ENCODE measurements around the gene TCEAL8. TPM values are rescaled to one million over a fixed set of nuclear protein-coding genes. Genes with fewer than 3 reads are reported as not detected.
"Not testable (repeated sequence)": the region's sequence is repeated elsewhere in the genome, so short reads cannot be mapped to it uniquely, and the experiment has no call there.

TCEAL8 gene
- polyA plus RNA-seq, 1 donor = 114 TPM

DNA sequence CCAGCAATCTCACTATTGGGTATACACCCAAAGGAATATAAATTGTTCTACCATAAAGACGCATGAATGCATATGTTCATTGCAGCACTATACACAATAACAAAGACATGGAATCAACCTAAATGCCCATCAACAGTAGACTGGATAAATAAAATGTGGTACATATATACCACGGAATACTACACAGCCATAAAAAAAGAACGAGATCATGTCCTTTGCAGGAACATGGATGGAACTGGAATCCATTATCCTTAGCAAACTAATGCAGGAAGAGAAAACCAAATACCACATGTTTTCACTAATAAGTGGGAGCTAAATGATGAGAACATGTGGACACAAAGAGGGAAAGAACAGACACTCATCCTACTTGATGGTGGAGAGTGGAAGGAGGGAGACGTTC, 29.0 kb downstream of the TCEAL8 start:
- DNase-seq; H3K27ac ChIP-seq (ENCODE audit: low read length); H3K36me3 ChIP-seq (ENCODE audit: control insufficient read depth, insufficient read depth, low read length); H3K27me3 ChIP-seq (ENCODE audit: control insufficient read depth, insufficient read depth, low read length); H3K4me3 ChIP-seq (ENCODE audit: low read length); H3K9me3 ChIP-seq (ENCODE audit: control insufficient read depth, low read depth, low read length); H3K4me1 ChIP-seq (ENCODE audit: control insufficient read depth, insufficient read depth, low read length): not testable (repeated sequence)
- WGBS (ENCODE audit: insufficient coverage, low lambda C conversion rate) = no CpG with 5 or more reads among the region's 4 CpGs

DNA sequence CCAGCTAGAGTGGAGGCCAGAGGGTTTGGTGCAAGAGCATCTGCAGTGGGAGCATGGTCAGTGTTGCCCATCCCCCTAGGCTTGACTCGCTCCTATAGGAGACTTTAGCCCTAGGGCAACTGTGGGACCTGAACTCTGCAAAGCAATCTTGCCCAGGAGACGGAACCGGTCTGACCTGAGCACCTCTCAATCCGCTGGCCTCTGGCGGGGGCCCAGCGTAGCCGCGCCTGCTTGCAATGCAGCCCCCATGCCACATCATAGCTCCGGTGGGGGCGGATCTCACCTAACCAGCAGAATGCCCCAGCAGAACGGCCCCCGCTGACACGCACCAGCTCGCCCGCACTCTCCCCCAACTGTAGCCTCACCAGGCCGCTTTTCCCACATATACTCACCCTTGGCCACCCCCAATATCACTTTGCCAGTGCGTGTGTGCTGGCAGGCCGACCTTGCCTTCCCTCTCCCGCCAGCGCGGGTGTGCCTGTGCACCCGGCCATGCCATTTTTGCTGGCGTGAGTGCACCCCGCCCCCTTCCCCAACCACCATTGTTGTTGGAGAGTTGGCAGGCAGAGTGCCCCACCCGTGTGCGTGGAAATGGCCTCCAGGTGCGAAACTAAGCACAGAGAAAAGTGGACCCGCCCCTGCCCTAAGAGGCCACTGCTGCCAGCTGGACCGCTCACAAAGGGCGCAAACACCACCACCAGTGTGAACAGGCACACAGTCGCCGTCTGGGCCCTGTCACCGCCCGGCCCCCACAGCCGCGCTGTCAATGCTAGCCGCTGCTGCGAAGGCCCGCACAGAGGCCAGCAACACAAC, 34.2 kb downstream of the TCEAL8 start:
- DNase-seq = peak in 1 of 2 donors; percentile 49
- H3K4me3 ChIP-seq (ENCODE audit: low read length) = no peak overlapping the region
- peaks cover 3% of the 10 kb centered on the region for H3K36me3 ChIP-seq (ENCODE audit: control insufficient read depth, insufficient read depth, low read length)
- peaks cover 3% of the 10 kb centered on the region for H3K27me3 ChIP-seq (ENCODE audit: control insufficient read depth, insufficient read depth, low read length)
- peaks cover 2% of the 10 kb centered on the region for H3K9me3 ChIP-seq (ENCODE audit: control insufficient read depth, low read depth, low read length)
- H3K27ac ChIP-seq (ENCODE audit: low read length) = no peak overlapping the region
- H3K4me1 ChIP-seq (ENCODE audit: control insufficient read depth, insufficient read depth, low read length) = peaks cover 3% of the 10 kb centered on the region
- no CpG with 5 or more reads among the region's 39 CpGs for WGBS (ENCODE audit: insufficient coverage, low lambda C conversion rate)

DNA sequence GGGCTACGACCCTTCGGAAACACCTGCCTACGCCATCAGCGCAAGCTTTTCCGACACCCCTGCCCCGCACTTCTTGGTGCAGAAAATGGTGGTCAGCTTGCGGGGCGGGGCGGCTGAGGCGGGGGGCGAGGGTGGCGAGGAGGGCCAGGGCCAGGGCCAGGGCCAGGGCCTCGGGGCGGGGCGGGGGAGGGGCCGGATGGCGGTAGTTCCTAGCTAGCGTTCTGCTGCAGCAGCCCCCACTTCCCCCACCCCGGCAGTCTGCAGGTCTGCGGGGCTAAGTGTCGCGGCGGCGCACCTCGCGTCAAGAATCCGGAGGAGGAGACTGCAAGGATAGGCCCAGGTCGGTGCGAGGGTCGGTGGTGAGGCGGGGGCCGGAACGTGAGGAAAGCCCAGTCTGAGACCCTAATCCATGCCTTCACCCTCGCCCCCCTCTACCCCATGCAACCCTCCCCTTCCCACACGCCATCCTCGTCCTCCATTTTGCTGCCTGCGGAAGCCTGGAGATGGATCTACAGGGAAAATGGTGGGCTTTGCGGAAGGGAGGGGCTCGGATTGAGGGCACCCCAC, 39.4 kb downstream of the TCEAL8 start:
- Histone ChIP-seq H3K27me3 (ENCODE audit: control insufficient read depth, insufficient read depth, low read length) (no peaks in the 10 kb centered on the region), H3K4me1 (ENCODE audit: control insufficient read depth, insufficient read depth, low read length) (peaks cover 3% of the 10 kb centered on the region), H3K36me3 (ENCODE audit: control insufficient read depth, insufficient read depth, low read length) (peaks cover 3% of the 10 kb centered on the region), H3K27ac (ENCODE audit: low read length) (peak overlapping the region; percentile 92), H3K4me3 (ENCODE audit: low read length) (peak overlapping the region; percentile 77), H3K9me3 (ENCODE audit: control insufficient read depth, low read depth, low read length) (no peaks in the 10 kb centered on the region)
- DNase-seq = peak in 1 of 2 donors; percentile 60
- no CpG with 5 or more reads among the region's 39 CpGs for WGBS (ENCODE audit: insufficient coverage, low lambda C conversion rate)

DNA sequence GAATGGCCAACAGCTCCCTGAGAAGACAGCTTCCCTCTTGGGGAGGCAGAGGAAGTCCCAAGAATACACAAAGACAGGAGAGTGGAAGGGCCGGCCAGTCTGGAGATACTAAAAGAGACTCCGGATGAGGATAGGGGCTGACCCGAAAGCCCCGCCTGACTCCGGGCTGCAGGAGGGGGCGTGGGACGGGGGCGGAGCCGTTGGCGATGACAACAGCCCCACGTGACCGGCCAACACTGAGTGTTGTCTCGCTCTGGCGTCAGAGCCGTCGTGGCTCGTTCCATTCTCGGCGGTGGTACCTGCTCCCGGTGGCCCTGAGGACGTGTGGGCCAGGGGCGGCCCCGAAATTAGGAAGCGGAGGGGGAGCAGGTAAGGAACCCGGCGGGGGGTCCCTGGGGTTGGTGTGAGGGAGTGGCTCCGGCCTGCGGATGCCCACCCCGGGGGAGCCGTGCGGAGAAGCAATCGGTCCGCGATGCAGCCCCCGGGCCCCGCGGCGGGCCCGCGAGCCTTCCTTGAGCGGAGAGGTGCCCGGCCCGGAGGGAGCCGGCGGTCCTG, 40.0 kb downstream of the TCEAL8 start, which contains the start of gene BEX4:
TSS of gene BEX4 (plus strand) at position 239 of the 555 bp plus-strand sequence. CDS start 1,046 bp downstream, outside the sequence.
- Histone ChIP-seq H3K27me3 (ENCODE audit: control insufficient read depth, insufficient read depth, low read length) (no peaks in the 10 kb centered on the region), H3K36me3 (ENCODE audit: control insufficient read depth, insufficient read depth, low read length) (peaks cover 3% of the 10 kb centered on the region), H3K4me3 (ENCODE audit: low read length) (peak within 1 kb of the TSS; percentile 77), H3K27ac (ENCODE audit: low read length) (peak within 1 kb of the TSS; percentile 92), H3K9me3 (ENCODE audit: control insufficient read depth, low read depth, low read length) (no peaks in the 10 kb centered on the region), H3K4me1 (ENCODE audit: control insufficient read depth, insufficient read depth, low read length) (peaks cover 3% of the 10 kb centered on the region)
- WGBS (ENCODE audit: insufficient coverage, low lambda C conversion rate) = no CpG with 5 or more reads among the region's 45 CpGs
- DNase-seq = peak; percentile 74 to 84

DNA sequence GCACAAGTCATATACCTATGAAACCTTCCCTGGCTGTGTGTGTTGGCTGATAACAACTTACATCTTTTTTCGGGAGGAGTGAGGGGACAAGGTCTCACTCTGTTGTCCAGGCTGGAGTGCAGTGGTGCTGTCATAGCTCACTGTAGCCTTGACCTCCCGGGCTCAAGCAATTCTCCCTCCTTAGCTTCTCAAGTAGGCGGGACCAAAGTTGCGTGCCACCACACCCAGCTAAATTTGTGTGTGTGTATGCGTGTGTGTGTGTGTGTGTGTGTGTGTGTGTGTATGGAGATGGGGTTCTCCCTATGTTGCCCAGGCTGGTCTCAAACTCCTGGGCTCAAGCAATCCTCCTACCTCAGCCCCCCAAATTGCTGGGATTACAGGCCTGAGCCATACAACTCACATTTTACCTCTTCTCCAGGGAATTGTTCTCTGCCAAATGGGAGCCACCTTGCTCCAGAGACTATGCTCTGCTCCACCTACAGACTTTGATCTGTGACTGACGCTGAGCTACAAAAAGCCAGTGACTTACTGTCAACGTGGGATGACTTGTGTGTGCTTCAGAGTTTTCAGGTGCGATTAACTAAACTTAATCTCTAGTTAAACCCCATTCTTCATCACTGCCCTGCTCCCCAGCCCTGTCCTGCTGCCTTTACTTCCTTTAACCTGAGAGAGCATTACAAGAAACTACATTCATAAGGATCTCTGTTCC, 42.1 kb downstream of the TCEAL8 start:
- Histone ChIP-seq H3K36me3 (ENCODE audit: control insufficient read depth, insufficient read depth, low read length) (peaks cover 3% of the 10 kb centered on the region), H3K9me3 (ENCODE audit: control insufficient read depth, low read depth, low read length) (no peaks in the 10 kb centered on the region), H3K4me3 (ENCODE audit: low read length) (no peak overlapping the region), H3K27me3 (ENCODE audit: control insufficient read depth, insufficient read depth, low read length) (no peaks in the 10 kb centered on the region), H3K4me1 (ENCODE audit: control insufficient read depth, insufficient read depth, low read length) (peaks cover 3% of the 10 kb centered on the region), H3K27ac (ENCODE audit: low read length) (no peak overlapping the region)
- peak in 1 of 2 donors; percentile 55 for DNase-seq
- no CpG with 5 or more reads among the region's 8 CpGs for WGBS (ENCODE audit: insufficient coverage, low lambda C conversion rate)

DNA sequence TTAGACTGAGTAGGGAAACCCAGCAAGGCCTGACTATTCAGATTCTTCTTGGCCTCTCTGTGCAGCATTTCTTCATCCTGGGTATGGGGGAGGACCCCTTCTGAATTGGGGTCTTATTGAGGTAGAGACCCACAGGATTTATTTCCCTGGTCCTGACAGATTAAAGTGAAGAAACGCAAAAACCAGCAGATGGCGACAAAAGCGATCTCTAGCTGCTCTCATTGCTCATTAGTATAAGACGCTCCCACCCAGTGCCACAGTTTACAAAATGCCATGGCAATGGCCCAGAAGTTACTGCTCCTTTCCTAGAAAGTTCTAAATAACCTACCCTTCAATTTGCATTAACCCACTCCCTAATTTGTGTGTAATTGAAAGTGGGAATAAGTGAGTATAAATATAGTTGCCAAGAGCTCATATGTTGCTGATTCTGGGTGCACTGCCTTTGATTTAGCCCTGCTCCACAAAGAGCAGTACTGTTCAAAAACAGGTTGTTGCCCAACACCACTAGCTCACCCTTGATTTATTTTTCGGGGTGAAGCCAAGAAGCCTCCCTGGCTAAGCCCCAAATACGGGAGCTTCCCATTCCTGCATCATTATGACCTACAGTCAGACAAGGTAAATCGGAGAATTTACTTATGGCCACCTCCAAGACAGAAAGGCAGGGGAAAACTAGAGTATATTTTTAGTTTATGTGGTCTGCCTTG, 43.8 kb downstream of the TCEAL8 start:
- Histone ChIP-seq H3K4me1 (ENCODE audit: control insufficient read depth, insufficient read depth, low read length) (peaks cover 3% of the 10 kb centered on the region), H3K4me3 (ENCODE audit: low read length) (no peak overlapping the region), H3K9me3 (ENCODE audit: control insufficient read depth, low read depth, low read length) (no peaks in the 10 kb centered on the region), H3K27ac (ENCODE audit: low read length) (no peak overlapping the region), H3K36me3 (ENCODE audit: control insufficient read depth, insufficient read depth, low read length) (peaks cover 1% of the 10 kb centered on the region), H3K27me3 (ENCODE audit: control insufficient read depth, insufficient read depth, low read length) (no peaks in the 10 kb centered on the region)
- peak in 1 of 2 donors; percentile 38 for DNase-seq
- WGBS (ENCODE audit: insufficient coverage, low lambda C conversion rate) = no CpG with 5 or more reads among the region's 7 CpGs

DNA sequence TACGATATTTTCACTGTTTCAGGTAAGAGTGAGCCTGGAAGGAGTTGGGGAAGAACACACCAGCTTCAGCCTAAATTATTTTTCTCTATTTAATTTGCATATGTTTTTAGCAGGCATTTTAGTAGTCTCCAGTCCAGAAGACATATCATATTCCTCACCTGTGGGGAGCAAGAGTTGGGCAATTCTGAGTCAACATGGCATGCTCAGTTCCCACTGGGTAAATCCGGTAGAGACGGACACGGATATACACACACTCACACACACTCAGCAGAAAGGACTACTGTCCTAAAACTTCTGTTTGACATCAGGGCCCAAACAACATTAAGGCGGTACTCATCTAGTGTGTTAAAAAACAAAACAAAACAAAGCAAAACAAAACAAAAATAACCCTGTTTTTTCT, 44.9 kb downstream of the TCEAL8 start:
- Histone ChIP-seq H3K36me3 (ENCODE audit: control insufficient read depth, insufficient read depth, low read length) (no peaks in the 10 kb centered on the region), H3K27me3 (ENCODE audit: control insufficient read depth, insufficient read depth, low read length) (no peaks in the 10 kb centered on the region), H3K4me1 (ENCODE audit: control insufficient read depth, insufficient read depth, low read length) (no peaks in the 10 kb centered on the region), H3K9me3 (ENCODE audit: control insufficient read depth, low read depth, low read length) (no peaks in the 10 kb centered on the region), H3K27ac (ENCODE audit: low read length) (no peak overlapping the region), H3K4me3 (ENCODE audit: low read length) (no peak overlapping the region)
- DNase-seq = no peak
- WGBS (ENCODE audit: insufficient coverage, low lambda C conversion rate) = no CpG with 5 or more reads among the region's 5 CpGs

Other genes starting within 250 kb of the TCEAL8 start
- 88.9 TPM for gene BEX1, start 191.0 kb downstream of the TCEAL8 start, polyA plus RNA-seq
- 0.52 TPM for gene NXF3, start 162.0 kb downstream of the TCEAL8 start, polyA plus RNA-seq
- gene BEX4, start 40.0 kb downstream of the TCEAL8 start, polyA plus RNA-seq = 94.7 TPM
- 6.2 TPM for gene TCEAL5, start 21.6 kb upstream of the TCEAL8 start, polyA plus RNA-seq
- gene BEX2, start 55.8 kb upstream of the TCEAL8 start, polyA plus RNA-seq = 55.9 TPM
- gene TCEAL7, start 75.1 kb upstream of the TCEAL8 start, polyA plus RNA-seq = 27.3 TPM
- 135 TPM for gene TCEAL9, start 101.4 kb upstream of the TCEAL8 start, polyA plus RNA-seq
- gene BEX3, start 121.4 kb upstream of the TCEAL8 start, polyA plus RNA-seq = 191 TPM